HG03469 (cell line): ENCODE measurements around the gene FRS3.

Experiments used
- ATAC-seq: cut with Tn5 transposase; IDR thresholded peaks from one replicate; pipeline ENCODE4 v1.9.1; 2021; ENCODE audit warnings: mild to moderate bottlenecking, moderate library complexity, moderate number of reproducible peaks; ENCODE audit not compliant: unreplicated experiment

Gene FRS3

DNA sequence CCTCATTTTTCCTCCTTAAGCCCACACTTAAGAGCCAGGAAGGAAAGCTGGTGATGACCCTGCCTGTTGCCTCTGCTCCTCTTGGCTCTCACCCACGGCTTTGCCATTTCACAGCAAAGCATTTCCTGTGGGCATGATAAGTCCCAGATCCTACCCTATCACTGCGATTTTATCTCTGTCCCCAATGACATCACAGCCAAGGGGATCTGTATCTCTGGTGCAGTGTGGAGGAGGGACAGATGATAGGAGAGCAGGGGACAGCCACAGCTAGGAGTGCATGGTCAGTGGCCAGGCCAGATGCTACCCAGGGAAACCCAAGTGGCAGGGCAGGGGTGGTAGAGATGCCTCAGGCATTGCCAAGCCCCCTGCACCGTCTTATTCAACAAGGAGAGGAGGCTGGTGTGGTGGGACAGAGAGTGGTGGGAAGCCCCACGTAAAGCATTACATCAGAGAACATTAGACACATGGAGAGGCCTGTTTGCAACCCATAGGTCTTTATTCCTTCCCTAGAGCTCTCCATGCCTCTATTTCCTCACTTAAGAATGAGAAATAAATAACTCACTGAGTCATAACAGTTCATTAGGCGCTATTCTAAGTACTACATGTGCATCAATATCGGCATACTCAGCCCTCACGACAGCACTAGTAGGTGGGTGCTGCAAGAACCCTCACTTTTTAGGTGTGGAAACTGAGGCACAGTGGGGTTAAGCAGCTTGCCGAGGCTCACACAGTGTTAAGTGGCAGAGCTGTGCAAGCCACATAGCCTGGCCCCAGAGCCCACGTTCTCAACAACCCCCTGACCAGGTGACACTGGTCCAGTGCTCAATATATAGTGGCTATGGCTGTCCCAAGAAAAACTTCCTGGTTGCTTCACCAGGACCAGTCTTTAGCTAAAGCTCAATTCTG lies 48.9 kb downstream of the FRS3 start:
- ATAC-seq = no peak

DNA sequence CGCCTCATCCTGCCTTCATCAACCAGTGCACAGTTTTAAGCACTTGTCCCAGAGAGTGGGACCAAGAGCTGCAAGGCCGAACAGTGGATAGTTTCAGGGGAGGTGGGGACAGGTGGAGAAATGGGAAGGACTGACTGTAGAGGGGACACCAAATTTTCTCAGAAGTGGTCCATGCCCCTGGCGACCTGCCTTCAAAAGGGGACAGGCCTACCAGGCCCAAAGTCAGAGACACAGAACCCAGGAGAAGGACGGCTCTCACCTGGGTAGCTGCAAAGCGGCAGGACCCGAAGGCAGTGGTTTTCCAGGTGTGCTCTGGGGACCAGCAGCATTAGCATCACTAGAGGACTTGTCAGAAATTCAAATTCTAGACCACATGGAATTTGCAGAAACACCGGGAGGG lies 50.1 kb downstream of the FRS3 start:
- ATAC-seq = no peak

DNA sequence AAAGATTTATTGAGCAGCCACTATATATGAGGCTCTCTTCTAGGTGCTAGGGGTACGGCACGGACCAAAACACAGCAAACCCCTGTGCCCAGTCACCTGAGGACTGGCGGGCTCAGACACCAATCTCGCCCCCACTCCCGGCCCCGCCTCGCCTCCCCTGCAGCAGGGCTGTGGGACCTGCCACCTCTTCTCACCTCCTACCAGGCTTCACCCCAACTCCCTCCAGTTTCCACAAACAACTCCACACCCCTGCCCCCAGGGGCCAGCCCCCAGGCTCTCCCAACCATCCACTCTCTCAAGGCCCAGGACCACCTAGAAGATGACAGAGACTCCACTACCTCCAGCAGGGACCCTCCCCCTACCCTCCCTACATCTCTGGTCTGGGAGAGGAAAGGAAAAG lies 50.7 kb downstream of the FRS3 start:
- ATAC-seq = no peak

DNA sequence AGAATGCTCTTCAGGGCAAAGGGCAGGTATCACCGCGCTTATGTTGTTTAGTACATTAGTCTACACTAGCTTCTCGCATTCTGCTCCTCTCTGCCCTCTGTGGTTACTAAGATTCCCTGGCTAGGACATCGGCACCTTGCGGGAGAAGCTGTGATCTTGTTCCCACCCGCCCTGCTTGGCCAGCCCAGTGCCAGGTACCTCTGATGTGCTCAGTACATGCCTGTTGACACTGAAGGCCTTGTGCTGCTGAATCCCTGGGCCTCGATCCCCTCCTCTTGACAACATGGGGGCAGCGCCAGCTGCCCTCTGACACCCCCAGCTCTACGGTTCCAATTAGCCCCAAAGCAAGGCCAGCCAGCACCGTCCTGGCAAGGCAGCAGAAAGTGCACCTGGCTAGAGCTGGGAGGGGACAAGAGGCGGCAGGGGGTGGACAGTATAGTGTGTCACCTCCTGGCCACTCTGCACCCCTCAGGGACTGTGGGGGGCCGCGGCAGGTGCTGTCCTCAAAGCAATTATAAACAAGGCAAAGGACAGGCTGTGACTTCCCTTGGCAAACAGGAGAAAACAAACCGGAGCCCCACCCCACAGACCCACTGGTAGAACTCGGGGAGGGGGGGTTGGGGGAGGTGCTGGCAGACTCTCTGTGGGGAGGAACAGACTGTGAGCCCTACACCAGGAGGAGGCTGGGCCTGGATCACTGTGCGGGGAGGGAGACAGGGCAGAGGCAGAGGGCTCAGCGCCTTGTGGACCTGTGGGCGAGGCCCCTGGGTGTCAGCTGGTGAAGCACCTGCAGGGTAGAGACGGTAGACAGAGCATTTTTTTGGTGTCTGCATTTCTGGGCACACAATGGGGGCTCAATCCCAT lies 51.4 kb downstream of the FRS3 start:
- no peak for ATAC-seq

DNA sequence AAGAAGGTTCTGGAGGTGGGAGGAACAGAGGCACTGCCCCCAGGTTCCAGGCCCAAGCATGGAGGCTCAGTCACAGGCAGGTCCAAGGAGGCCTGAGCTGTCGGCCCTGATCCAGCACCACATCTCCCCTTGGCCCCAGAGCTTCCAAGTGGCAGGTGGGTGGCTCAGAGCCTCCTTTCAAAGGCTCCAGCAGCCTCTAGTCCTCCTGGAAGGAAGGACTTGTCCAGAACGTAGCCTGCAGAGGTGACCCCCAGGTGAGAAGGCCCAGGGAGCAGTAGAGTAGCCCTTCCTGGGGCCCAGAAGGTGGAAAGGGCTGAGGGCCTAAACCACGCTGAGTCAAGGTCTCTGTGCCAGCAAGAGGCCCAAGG lies 52.0 kb downstream of the FRS3 start:
- no peak for ATAC-seq

DNA sequence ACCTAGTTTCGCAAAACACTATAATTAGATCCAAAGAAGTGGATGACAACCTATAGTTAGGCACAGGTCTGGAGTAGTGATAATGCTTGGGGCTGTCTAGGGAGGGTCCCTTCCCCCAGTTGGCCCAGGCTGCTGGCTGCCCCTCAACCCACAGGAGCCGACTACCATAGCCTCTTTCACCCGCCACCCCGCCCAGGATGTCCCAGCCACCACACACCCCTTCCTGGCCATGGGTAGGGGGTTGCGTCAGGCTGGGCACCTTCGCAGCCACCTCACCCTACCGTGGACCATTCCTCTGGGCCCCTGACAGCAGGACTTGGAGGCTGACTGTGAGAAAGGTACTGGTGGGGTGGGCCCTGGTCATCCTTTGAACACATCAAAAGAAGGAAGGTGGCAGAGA lies 52.8 kb downstream of the FRS3 start:
- ATAC-seq = no peak

DNA sequence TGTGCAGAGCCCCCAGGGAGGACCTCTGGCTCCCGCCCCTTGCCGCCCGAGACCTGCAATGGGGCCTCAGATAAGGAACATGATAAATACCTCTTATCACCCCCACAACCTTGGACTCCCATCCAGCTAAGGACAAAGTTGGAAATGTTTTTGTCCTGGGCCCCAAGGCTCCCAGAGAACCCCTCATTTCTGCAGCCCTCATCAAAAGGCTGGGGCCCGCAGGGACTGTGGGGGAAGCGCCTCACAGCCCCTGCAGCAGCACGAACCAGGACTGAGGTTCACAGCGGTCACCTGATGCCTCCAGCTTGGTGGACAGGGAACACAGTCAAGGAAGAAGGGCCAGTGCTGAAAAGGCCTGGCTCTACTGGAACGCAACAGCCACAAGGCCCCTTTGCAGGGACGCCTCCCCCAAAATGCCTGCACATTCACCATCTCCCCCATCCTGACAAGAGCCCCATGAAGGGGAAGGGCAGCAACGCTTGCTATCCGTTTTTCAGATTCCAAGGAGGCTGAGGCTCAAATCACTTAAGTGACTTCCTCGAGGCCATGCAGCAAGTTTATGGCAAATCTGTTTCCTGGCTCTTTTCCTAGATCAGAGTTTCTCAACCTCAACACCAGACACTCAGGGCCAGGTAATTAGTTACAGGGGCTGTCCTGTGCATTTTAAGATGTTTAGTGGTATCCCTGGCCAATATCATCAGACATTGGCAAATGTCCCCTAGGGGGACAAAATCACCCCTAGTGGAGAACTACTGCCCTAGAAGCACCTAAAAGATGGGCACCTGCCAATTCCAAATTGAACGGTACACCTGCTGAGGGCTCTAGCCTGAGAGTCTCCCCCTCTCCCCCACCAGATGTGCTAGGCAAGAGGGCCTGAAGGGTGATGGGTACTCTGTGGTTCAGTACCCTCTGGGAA lies 54.9 kb downstream of the FRS3 start:
- ATAC-seq = no peak

DNA sequence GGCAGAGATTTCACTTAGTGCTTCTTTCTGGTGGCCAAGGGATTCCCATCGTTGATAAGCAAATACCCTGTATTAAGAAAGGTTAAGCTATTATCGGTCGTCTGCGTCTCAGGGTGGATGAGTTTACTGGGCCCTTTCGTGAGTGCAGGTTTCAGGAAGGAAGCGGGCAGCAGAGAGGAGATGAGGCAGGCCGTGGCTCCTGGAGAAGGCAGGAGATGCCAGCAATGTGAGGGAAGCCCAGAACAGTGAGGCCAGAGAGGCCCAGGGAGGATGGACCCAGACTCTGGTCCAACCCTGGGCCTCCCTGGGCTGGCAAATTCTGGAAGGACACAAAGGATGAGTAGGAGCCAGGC lies 55.5 kb downstream of the FRS3 start:
- ATAC-seq = no peak

DNA sequence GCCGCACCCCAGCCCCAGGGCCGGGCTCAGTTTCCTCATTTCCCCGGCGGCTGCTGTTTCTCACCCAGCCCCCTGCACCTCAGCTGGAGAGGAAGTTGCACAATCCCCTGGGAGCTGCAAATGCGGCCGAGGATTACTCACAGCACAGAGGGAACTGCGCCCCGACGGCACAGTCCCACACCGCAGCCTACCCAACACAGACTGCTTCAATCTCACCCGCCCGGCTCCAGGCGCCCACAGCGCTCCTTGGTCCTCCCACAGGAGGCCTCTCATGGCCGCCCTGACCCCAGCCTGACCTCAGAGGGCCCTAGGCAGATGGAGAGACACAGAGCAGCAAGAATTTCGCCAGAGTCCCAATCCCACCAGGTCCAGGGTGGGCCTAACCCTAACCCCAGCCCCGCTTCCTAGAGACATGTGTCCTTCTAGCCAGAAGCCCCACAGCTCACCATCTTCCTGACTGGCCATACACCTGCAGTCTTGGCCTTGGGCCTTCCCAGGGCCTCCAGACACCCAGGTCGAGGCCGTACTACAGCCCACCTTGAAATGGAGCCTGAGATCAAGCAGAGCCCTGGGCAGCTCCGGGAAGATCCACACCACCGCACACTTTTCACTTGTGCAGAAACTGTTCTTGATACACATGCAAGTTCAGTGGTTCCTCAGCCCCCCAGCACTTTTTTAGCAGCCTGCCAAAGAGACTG lies 56.0 kb downstream of the FRS3 start:
- ATAC-seq = peak; percentile 37

DNA sequence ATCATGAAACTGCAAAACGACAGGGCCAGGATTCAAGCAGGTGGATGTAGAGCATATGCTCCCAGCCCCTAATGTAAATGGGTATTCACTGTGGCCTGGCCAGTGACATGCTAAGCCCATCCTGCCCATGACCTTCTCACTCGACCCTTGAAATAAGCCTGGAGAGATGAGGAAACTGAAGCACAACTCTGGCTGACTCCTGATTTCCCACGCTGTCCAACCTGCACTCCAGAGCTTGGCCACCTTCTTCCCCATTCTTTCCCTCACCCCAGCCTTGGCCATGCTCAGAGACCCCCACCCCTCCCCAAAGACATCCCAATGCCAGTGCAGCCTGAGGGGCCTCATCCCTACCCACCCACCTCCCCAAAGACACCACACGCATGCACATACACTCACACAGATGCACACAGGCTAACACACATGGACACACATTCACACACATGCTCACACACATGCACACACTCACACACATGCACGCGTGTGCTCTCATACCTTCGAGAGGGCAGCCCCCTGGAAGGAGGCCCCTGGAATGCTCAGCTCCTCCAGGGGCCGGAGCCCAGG lies 56.7 kb downstream of the FRS3 start:
- no peak for ATAC-seq

DNA sequence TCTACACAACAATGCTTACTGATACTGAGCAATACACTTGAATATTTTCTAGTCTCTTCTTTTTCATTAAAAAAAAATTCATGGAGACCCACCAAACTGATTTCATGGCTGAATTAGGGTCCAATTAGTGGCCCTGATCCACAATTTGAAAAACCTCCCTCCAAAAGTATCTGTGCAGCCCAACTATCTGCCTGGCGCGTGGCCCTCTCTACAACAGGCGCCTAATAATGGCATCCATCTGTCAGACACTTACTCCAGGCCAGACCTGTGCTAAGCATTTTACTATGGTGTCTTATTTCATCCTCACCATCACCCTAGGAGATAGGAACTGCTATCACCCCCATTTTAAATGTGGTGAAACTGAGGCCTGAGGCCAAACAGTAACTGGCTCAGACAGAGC lies 58.3 kb downstream of the FRS3 start:
- ATAC-seq = no peak

DNA sequence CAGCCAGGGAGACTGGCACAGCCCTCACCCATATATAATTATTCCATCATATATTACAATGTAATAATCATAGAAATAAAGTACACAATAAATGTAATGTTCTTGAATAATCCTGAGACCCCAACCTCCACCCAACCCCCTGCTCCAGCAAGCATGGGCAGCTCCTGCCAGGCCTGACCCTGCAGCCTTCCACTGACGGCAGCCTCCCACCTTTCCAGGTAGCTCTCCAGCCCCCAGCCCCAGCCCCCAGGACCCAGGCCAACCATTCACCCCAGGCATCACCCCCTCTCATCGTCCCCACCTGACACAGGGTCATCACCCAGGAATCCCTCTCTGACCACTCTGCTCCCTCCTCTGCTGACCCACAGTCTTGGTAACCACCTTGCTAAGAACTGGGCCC lies 58.9 kb downstream of the FRS3 start:
- ATAC-seq = no peak

DNA sequence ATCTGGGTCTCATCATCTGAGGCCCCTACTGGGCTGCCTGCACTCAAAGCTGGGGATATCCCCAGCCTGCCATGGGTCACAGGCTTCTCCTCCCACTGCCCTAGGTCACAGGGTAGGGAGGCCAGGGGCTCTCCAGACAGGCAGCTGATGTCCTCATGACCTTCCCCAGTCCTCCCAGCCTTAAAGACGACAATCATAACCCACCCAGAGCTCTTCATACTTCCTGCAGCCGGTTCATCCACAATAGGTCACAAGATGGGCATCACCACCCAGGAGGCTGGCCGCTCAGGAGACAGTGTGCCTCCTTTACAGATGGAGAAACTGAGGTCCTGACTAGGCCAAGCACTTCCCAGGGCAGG lies 59.5 kb downstream of the FRS3 start:
- no peak for ATAC-seq
